ENCODE measurements around the gene ABTB1. TPM values are rescaled to one million over a fixed set of nuclear protein-coding genes. Genes with fewer than 3 reads are reported as not detected.
A peak's percentile ranks its signal among the peaks of the same experiment; 100 is the strongest.

The ABTB1 gene
- total and polyA plus RNA-seq, 2 experiments from 2014 or later: 3.7 to 5.7 TPM

GRCh38 chr3:127712881-127713771, 40.4 kb downstream of the ABTB1 start (continued):
- TF ChIP-seq REST (IDR thresholded peaks at IDR 0.05; ENCODE audit: unreplicated experiment): no peak
- no peak for TF ChIP-seq ZNF331 (CRISPR knock-in tag; IDR thresholded peaks at IDR 0.05; ENCODE audit: low read depth)
- TF ChIP-seq CTCF (conservative IDR thresholded peaks at IDR 0.05; ENCODE audit: low read depth in 2 of 2): no peak

GRCh38 chr3:127714125-127714571, 41.4 kb downstream of the ABTB1 start:
- Histone ChIP-seq H4K20me1 (replicated peaks; ENCODE audit: insufficient read depth) (no peaks in the 10 kb centered on the region), H3K79me2 (replicated peaks; ENCODE audit: insufficient read depth) (no peaks in the 10 kb centered on the region), H3K4me3 (no peak overlapping the region), H3K27ac (ENCODE audit: low read depth) (peak overlapping the region; percentile 55; the same call in 1 of the 2 replicates), H2AFZ (peak overlapping the region; percentile 95), H3K36me3 (ENCODE audit: insufficient read depth) (no peaks in the 10 kb centered on the region), H3K4me2 (no peak overlapping the region), H3K27me3 (ENCODE audit: insufficient read depth) (no peaks in the 10 kb centered on the region), H3F3A (replicated peaks; ENCODE audit: low read depth) (no peaks in the 10 kb centered on the region), H3K9me2 (ENCODE audit: insufficient read depth) (no peaks in the 10 kb centered on the region), H3K4me1 (ENCODE audit: insufficient read depth) (no peaks in the 10 kb centered on the region; the same call in 1 of the 2 replicates)
- no peaks in the 10 kb centered on the region for H3K9me3 Mint-ChIP-seq
- DNase-seq (ENCODE audit: low spot score): no peak
- no peak overlapping the region for H3K27ac Mint-ChIP-seq
- ATAC-seq: peak; percentile 15; the same call in 1 of the 3 replicates
- H3K27me3 Mint-ChIP-seq (ENCODE audit: insufficient read depth, low read depth, poor library complexity): peaks cover 10% of the 10 kb centered on the region
- H3K36me3 Mint-ChIP-seq (ENCODE audit: low read depth): no peaks in the 10 kb centered on the region
- H3K4me3 Mint-ChIP-seq: no peak overlapping the region
- H3K4me1 Mint-ChIP-seq: peaks cover 26% of the 10 kb centered on the region
- TF ChIP-seq JUNB (IDR thresholded peaks at IDR 0.05; ENCODE audit: unreplicated experiment) (no peak), ZNF462 (CRISPR knock-in tag; IDR thresholded peaks at IDR 0.05) (no peak), ZNF331 (CRISPR knock-in tag; IDR thresholded peaks at IDR 0.05; ENCODE audit: low read depth) (no peak), ETS1 (IDR thresholded peaks at IDR 0.05) (no peak), CTCF (conservative IDR thresholded peaks at IDR 0.05; ENCODE audit: low read depth in 2 of 2) (no peak), ZNF114 (CRISPR knock-in tag; IDR thresholded peaks at IDR 0.05) (no peak)
